ENCODE results near the gene HOXA3. TPM values are rescaled to one million over a fixed set of nuclear protein-coding genes. Genes with fewer than 3 reads are reported as not detected.

The HOXA3 gene
- total and polyA plus RNA-seq, 2 donors (not counting 1 experiment from before 2014, with no cell fraction given): 0.68 to 1.5 TPM

GRCh38 chr7:27113991-27114769, 38.2 kb downstream of the HOXA3 start:
- peak overlapping the region; percentile 89 for H3K4me2 ChIP-seq (ENCODE audit: extremely low read depth, insufficient read depth, low read length)
- TF ChIP-seq EZH2 (IDR thresholded peaks at IDR 0.05; ENCODE audit: low read length, missing control alignments): no peak
- no peak for TF ChIP-seq CTCF (conservative IDR thresholded peaks at IDR 0.05 in 1 of 2, IDR thresholded peaks at IDR 0.05 in 1 of 2; ENCODE audit: low read depth in 1 of 2, low read length in 2 of 2)
- no peak overlapping the region for H2AFZ ChIP-seq (ENCODE audit: low read length)
- DNase-seq (ENCODE audit: low read depth in 2 of 2): peak; percentile 64 to 84
- no peaks in the 10 kb centered on the region for H3K9me3 ChIP-seq (ENCODE audit: control insufficient read depth, insufficient read depth, low read depth, low read length)
- H3K27me3 ChIP-seq (ENCODE audit: control insufficient read depth, insufficient read depth, low read length): no peaks in the 10 kb centered on the region
- H3K27ac ChIP-seq (ENCODE audit: insufficient read depth, low read length): peak overlapping the region; percentile 86
- H3K4me3 ChIP-seq (replicated peaks in 1 of 4; ENCODE audit: control extremely low read depth in 1 of 4, insufficient read depth in 1 of 4, low read depth in 3 of 4, low read length in 4 of 4): peak overlapping the region; percentile 43 to 92 (median 64)
- H3K79me2 ChIP-seq (ENCODE audit: control insufficient read depth, insufficient read depth, low read length): peaks cover 77% of the 10 kb centered on the region
- no peaks in the 10 kb centered on the region for H3K36me3 ChIP-seq (ENCODE audit: control insufficient read depth, insufficient read depth, low read length)
- H4K20me1 ChIP-seq (ENCODE audit: control insufficient read depth, extremely low read depth, insufficient read depth, low read length): no peaks in the 10 kb centered on the region
- H3K9ac ChIP-seq (ENCODE audit: insufficient read depth, low read length): peak overlapping the region; percentile 49
- peaks cover 23% of the 10 kb centered on the region for H3K4me1 ChIP-seq (ENCODE audit: control insufficient read depth, extremely low read depth, insufficient read depth, low read length)

- H3K27ac ChIP-seq (ENCODE audit: insufficient read depth, low read length): peak overlapping the region; percentile 93
- H3K79me2 ChIP-seq (ENCODE audit: control insufficient read depth, insufficient read depth, low read length): peaks cover 69% of the 10 kb centered on the region
- no peaks in the 10 kb centered on the region for H3K36me3 ChIP-seq (ENCODE audit: control insufficient read depth, insufficient read depth, low read length)
- peak; percentile 94 to 96 for DNase-seq (ENCODE audit: low read depth in 2 of 2)
- no peaks in the 10 kb centered on the region for H3K9me3 ChIP-seq (ENCODE audit: control insufficient read depth, insufficient read depth, low read depth, low read length)
- peak overlapping the region; percentile 96 for H3K4me2 ChIP-seq (ENCODE audit: extremely low read depth, insufficient read depth, low read length)
- TF ChIP-seq EZH2 (IDR thresholded peaks at IDR 0.05; ENCODE audit: low read length, missing control alignments) (no peak), CTCF (conservative IDR thresholded peaks at IDR 0.05 in 1 of 2, IDR thresholded peaks at IDR 0.05 in 1 of 2; ENCODE audit: low read depth in 1 of 2, low read length in 2 of 2) (no peak)
- H4K20me1 ChIP-seq (ENCODE audit: control insufficient read depth, extremely low read depth, insufficient read depth, low read length): no peaks in the 10 kb centered on the region
- peak overlapping the region; percentile 51 to 92 (median 66) for H3K4me3 ChIP-seq (replicated peaks in 1 of 4; ENCODE audit: control extremely low read depth in 1 of 4, insufficient read depth in 1 of 4, low read depth in 3 of 4, low read length in 4 of 4)
- H3K4me1 ChIP-seq (ENCODE audit: control insufficient read depth, extremely low read depth, insufficient read depth, low read length): peaks cover 20% of the 10 kb centered on the region
- H2AFZ ChIP-seq (ENCODE audit: low read length): no peak overlapping the region
- no peaks in the 10 kb centered on the region for H3K27me3 ChIP-seq (ENCODE audit: control insufficient read depth, insufficient read depth, low read length)
- H3K9ac ChIP-seq (ENCODE audit: insufficient read depth, low read length): peak overlapping the region; percentile 76
These were observed 39.1 kb downstream of the HOXA3 start for GRCh38 chr7:27112955-27113949.

DNA sequence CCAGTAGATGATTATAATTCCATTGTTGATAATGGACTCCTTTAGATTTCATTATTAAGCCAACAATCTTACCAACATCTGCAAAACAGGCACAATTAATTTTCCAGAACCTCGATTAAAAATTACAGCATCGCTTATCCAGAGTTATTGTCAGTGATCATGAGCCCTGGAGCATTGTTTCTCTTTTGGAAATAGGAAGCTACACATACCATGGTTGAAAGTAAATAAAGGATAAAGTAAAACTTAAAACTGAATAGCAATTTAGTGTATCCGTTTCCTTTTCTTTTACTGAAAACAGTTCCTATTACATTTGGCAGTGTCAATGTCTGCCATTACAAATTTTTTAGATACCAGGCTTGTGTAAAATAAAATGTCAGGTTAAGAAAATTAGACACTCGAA, 40.0 kb downstream of the HOXA3 start:
- H3K4me2 ChIP-seq (ENCODE audit: extremely low read depth, insufficient read depth, low read length): peak overlapping the region; percentile 96
- H3K4me1 ChIP-seq (ENCODE audit: control insufficient read depth, extremely low read depth, insufficient read depth, low read length): peaks cover 22% of the 10 kb centered on the region
- H3K36me3 ChIP-seq (ENCODE audit: control insufficient read depth, insufficient read depth, low read length): no peaks in the 10 kb centered on the region
- peaks cover 66% of the 10 kb centered on the region for H3K79me2 ChIP-seq (ENCODE audit: control insufficient read depth, insufficient read depth, low read length)
- H4K20me1 ChIP-seq (ENCODE audit: control insufficient read depth, extremely low read depth, insufficient read depth, low read length): no peaks in the 10 kb centered on the region
- no peak overlapping the region for H2AFZ ChIP-seq (ENCODE audit: low read length)
- peak overlapping the region; percentile 93 for H3K27ac ChIP-seq (ENCODE audit: insufficient read depth, low read length)
- no peak for TF ChIP-seq EZH2 (IDR thresholded peaks at IDR 0.05; ENCODE audit: low read length, missing control alignments)
- TF ChIP-seq CTCF (conservative IDR thresholded peaks at IDR 0.05 in 1 of 2, IDR thresholded peaks at IDR 0.05 in 1 of 2; ENCODE audit: low read depth in 1 of 2, low read length in 2 of 2): no peak
- H3K9me3 ChIP-seq (ENCODE audit: control insufficient read depth, insufficient read depth, low read depth, low read length): no peaks in the 10 kb centered on the region
- peak in 1 of 2 donors; percentile 32 for DNase-seq (ENCODE audit: low read depth in 2 of 2)
- H3K9ac ChIP-seq (ENCODE audit: insufficient read depth, low read length): no peak overlapping the region
- peak overlapping the region; percentile 9 to 92 (median 64) for H3K4me3 ChIP-seq (replicated peaks in 1 of 4; ENCODE audit: control extremely low read depth in 1 of 4, insufficient read depth in 1 of 4, low read depth in 3 of 4, low read length in 4 of 4)
- H3K27me3 ChIP-seq (ENCODE audit: control insufficient read depth, insufficient read depth, low read length): no peaks in the 10 kb centered on the region

Data from fibroblast of lung (primary cell).